CMK (cell line): ENCODE data around the gene MON1A.
A peak's percentile ranks its signal among the peaks of the same experiment; 100 is the strongest.
"Not testable (repeated sequence)": the region's sequence is repeated elsewhere in the genome, so short reads cannot be mapped to it uniquely, and the experiment has no call there.

Experiments
- DNase-seq: peaks from one replicate; pipeline ENCODE4 v3.0.0-alpha.2; 2010; ENCODE audit warnings: low read depth

The MON1A gene

GRCh38 chr3:49929291-49930167 lies at the start of gene MON1A:
Gene MON1A (minus strand): TSS chr3:49929811. CDS start chr3:49913346, 16,465 bp downstream.
- peak; percentile 85 for DNase-seq

GRCh38 chr3:49976942-49977341 lies 47.3 kb upstream of the MON1A start:
- no peak for DNase-seq

GRCh38 chr3:49972656-49973055 lies 43.0 kb upstream of the MON1A start:
- no peak for DNase-seq

- DNase-seq: no peak
Measured at GRCh38 chr3:49968346-49968745, 38.7 kb upstream of the MON1A start.

GRCh38 chr3:49967291-49967690 lies 37.7 kb upstream of the MON1A start:
- DNase-seq: no peak

GRCh38 chr3:49966233-49966942 lies 36.8 kb upstream of the MON1A start:
- no peak for DNase-seq

GRCh38 chr3:49955636-49956035 lies 26.0 kb upstream of the MON1A start:
- DNase-seq: no peak

GRCh38 chr3:49952924-49953323 lies 23.3 kb upstream of the MON1A start:
- no peak for DNase-seq

GRCh38 chr3:49942651-49943050 lies 13.0 kb upstream of the MON1A start:
- no peak for DNase-seq

- DNase-seq: no peak
Measured at GRCh38 chr3:49940667-49941249, 11.1 kb upstream of the MON1A start.

- DNase-seq: peak; percentile 92
Measured at GRCh38 chr3:49939858-49940666, 10.5 kb upstream of the MON1A start, which contains the start of gene RBM6. Gene RBM6 (plus strand): TSS chr3:49940150. CDS start chr3:49962642, 22,492 bp downstream.

- no peak for DNase-seq
Measured at GRCh38 chr3:49937090-49937489, 7.5 kb upstream of the MON1A start.

- DNase-seq: not testable (repeated sequence)
Measured at GRCh38 chr3:49932281-49932680, 2.7 kb upstream of the MON1A start.

GRCh38 chr3:49930922-49931321 lies 1.3 kb upstream of the MON1A start:
- no peak for DNase-seq

GRCh38 chr3:49930168-49930690 lies 618 bp upstream of the MON1A start:
- no peak for DNase-seq

GRCh38 chr3:49928481-49929017 lies 1.1 kb downstream of the MON1A start:
- no peak for DNase-seq

GRCh38 chr3:49927798-49928197 lies 1.8 kb downstream of the MON1A start:
- DNase-seq: no peak

GRCh38 chr3:49926117-49926728 lies 3.4 kb downstream of the MON1A start:
- DNase-seq: no peak

- no peak for DNase-seq
Measured at GRCh38 chr3:49925485-49925884, 4.1 kb downstream of the MON1A start.

- no peak for DNase-seq
Measured at GRCh38 chr3:49924683-49925082, 4.9 kb downstream of the MON1A start.
